ENCODE data around the gene TOLLIP.
A peak's percentile ranks its signal among the peaks of the same experiment; 100 is the strongest.
"Not testable (repeated sequence)": the region's sequence is repeated elsewhere in the genome, so short reads cannot be mapped to it uniquely, and the experiment has no call there.

TOLLIP gene
- total RNA-seq: 17.8 to 20.1 reads per million in 2 donors

- peak; percentile 94 to 99 (median 96) for DNase-seq
Measured at GRCh38 chr11:1309498-1310317, at the start of gene TOLLIP. TOLLIP (minus strand) TSS chr11:1309632; CDS start chr11:1309498, 134 bp downstream.

- not testable (repeated sequence) for DNase-seq
Measured at GRCh38 chr11:1358931-1359330, 49.5 kb upstream of the TOLLIP start.

GRCh38 chr11:1358286-1358685, 48.9 kb upstream of the TOLLIP start:
- DNase-seq: no peak

DNA sequence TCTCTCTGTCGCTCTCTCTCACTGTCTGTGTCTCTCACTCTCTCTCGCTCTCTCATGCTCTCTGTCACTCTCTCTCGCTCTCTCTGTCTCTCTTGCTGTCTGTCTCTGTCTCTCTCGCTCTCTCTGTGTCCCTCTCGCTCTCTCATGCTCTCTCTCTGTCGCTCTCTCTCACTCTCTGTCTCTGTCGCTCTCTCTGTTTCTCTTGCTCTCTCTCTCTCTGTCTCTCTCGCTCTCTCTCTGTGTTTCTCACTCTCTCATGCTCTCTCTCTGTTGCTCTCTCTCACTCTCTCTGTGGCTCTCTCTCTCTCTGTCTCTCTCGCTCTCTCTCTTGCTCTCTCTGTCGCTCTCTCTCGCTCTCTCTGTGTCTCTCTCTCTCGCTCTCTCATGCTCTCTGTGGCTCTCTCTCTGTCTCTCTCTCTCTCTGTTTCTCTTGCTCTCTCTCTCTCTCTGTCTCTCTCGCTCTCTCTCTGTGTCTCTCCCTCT, 47.1 kb upstream of the TOLLIP start:
- DNase-seq: no peak

DNA sequence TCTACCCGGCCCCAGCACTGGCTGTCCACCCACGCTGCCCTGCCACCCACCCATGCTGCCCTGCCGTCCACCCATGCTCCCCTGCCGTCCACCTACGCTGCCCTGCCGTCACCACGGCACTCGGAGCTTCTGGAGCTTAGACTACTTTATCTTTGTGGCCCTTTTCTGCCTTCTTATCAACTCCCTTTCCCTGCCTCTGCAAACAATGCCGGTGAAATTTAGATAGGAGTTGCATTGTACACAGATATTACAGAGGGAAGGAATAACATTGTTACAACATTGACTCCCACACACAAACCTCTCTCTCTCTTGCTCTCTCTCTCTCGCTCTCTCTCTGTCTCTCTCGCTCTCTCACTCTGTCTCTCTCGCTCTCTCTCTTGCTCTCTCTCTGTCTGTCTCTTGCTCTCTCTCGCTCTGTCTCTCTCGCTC, 46.6 kb upstream of the TOLLIP start:
- DNase-seq: no peak

DNA sequence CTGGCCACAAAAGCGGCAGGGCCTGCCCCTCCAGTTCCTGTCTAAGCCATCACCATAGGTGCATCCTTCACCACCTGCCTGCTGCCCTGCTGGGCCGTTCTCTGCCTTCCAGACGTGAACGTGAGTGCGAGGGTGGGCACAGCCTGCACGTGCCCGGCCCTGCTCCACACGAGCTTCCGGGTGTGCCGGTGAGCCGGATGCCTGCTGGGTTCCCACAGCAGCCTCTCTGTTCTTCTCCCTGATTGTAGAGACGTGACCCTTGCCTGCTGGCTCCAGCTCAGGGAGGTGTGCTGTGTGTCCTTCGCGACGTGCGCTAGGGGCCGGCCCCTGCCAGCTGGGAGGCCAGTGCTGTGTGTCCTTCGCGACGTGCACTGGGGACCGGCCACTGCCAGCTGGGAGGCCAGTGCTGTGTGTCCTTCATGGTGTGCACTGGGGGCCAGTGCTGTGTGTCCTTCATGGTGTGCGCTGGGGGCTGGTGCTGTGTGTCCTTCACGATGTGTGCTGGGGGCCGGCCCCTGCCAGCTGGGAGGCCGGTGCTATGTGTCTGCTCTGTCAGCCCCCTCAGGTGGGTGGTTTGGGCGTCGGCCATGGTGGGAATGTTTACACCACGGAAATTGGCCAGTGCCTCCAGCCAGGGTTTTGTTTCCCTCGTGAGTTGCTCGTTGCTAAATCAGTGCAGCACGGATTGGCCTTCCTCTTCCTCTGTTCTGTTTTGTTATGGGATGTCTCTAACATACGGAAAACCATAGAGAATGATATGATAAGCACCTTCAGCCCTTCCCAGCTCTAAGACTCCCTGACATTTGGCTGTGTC, 44.9 kb upstream of the TOLLIP start:
- no peak for DNase-seq

DNA sequence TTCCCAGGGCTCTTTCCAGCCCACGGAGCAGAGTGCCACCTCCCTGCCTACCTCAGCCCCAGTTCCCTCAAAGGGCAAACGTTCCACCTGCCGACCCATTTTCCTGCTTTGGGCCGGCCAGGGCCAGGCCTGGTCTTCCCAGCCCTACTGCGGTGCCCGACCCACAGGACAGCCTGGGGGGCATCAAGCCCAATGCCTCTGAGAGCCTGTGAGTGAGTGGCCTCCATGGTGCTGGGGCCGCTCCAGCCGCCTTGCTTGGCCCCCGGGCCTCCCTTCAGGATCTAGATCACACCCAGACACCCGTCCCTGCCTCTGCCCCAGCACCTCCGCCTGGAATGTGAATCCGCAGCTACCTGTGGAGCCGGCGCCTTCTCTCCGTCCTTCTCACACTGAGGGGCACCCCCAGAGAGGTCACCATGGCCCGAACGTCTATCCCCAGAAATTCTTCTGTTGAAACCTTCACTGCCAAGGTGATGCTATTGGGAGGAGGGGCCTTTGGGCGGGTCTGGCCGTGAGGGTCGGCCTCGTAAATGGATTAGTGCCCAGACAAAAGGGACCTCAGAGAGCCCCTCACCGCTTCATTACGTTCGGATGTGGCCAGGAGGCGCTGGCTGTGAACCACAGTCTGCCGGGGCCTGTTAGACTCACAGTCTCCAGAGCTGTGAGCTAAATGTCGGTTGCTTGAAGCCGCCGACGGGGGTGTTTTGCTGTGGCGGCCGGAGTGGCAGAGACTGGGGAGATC, 44.1 kb upstream of the TOLLIP start:
- DNase-seq: no peak

DNA sequence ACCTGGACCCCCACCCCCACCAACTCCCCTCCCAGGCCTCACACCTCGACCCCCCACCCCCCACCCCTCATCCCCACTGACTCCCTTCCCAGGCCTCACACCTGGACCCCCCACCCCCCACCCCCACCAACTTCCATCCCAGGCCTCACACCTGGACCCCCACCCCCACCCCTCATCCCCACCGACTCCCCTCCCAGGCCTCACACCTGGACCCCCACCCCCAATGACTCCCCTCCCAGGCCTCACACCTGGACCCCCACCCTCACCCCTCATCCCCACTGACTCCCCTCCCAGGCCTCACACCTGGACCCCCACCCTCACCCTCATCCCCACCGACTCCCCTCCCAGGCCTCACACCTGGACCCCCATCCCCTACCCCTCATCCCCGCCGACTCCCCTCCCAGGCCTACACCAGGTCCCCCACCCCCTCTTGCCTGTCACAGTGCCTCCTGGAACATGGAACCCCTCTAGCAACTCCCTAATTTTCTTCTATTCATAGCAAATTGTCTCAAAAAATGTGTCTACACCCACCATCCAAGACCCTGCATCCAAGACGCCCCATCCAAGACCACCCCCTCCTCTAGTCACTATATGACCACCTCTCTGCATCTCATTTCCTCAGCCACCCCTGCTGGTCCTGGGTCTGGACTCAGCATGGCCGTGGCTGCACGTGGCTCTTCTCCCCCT, 43.4 kb upstream of the TOLLIP start:
- DNase-seq: no peak

- DNase-seq: no peak
Measured at GRCh38 chr11:1351278-1351937, 42.0 kb upstream of the TOLLIP start.

- DNase-seq: no peak
Measured at GRCh38 chr11:1350086-1350725, 40.8 kb upstream of the TOLLIP start.

DNA sequence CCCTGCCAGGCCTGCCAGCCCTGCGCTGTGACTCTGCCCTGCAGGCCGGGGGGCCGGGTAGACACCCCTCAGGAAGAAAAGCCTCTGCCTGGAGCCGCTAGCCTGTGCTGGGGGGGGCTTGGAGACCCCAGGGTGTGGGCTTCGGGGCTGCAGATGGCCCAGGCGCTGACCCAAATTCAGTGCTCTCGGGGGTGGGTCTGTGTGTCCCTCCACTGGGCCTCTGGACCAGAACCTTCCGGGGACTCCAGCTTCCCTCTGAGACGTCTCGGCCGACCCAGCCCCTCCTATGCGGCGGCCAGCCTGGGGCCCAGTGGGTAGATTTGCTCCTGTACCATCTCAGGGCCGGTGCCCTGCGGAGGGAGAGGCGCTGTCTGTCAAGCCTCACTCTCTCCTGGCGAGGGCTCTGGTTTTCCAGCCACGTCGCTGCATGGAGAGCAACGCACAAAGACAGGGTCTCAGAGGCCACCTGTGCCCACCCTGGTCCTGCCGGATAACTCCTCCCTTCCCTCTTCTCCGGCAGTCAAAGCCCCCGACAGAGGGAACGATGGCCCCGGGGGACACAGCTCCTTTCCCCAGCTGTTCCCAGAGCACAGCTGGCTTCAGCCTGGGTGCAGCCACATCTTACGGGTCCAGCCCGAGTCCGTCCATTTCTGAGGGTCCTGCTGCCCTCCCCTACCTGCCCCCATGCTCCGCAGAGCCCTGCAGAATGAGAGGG, 40.1 kb upstream of the TOLLIP start:
- no peak for DNase-seq

DNA sequence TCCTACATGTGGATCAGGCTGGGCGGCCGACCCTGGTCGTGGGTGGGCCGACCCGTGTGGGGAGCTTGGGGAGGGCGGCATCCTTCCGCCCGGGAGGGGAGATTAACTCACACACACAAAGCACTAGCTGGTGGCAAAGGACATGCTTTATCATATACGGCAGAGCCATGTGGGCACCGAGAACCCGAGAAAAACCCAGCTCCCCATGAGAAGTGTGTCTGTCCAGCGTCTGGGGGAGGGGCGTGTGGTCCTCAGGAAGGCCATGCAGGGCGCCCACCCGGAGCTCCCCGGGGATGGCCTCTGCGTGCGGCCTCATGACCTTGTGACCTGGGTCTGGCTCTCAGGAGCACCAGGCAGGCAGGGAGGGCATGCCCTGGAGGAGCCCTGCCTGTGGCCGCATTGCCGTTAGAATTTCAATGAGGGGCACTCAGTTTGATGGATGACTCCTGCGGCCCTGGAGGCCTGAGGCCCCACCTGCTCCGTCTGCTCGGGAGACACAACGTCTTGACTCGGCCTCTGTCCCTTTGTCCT, 39.4 kb upstream of the TOLLIP start:
- no peak for DNase-seq

DNA sequence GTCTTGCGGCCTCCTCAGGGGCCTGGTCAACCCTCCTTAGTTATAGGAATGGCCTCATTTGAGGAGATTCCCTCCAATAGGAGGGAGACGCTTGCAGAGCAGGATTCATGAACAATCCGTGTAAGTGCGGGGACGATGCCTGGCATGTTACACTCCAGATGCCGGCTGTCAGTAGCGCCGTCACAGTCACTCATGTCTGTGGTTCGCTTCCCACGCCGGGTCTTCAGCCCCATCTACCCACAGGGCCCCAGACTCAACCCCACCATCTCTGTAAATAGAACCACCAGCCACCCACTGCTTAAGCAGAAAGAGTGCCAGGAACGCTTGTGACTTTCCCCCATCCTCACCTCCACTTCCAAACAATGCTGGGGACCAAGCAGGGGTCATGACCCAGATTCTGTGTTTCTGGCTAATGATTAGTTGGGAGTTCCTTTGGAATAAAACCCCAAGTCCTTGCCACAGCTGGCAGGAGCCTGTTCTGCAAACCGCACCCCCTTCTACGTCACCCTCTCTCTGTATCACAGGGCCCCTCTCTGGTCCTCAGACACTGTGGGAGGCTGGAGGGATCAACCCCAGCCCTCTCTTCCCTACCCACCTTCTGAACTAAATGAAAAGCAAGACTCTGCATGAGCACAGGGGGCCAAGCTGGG, 38.8 kb upstream of the TOLLIP start:
- no peak for DNase-seq

DNA sequence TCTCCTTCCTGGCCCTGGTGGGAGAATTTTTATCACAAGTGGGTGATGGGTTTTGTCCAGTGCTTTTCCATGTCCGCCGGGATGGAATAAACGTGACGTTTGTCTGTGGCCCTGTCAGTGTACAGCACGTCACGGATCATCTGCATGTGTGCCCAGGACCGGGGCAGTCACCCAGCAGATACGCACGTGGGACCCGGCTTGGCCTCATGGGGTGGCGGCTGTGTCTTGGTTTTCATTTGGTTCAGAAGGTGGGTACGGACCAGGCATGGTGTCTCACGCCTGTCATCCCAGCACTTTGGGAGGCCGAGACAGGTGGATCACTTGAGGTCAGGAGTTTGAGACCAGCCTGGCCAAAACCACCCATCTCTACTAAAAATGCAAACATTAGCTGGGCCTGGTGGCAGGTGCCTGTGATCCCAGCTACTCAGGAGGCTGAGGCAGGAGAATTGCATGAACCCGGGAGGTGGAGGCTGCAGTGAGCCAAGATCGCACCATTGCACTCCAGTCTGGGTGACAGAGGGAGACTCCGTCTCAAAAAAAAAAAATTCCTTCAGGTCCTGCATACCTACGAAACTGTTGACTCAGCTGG, 38.1 kb upstream of the TOLLIP start:
- DNase-seq: not testable (repeated sequence)

DNA sequence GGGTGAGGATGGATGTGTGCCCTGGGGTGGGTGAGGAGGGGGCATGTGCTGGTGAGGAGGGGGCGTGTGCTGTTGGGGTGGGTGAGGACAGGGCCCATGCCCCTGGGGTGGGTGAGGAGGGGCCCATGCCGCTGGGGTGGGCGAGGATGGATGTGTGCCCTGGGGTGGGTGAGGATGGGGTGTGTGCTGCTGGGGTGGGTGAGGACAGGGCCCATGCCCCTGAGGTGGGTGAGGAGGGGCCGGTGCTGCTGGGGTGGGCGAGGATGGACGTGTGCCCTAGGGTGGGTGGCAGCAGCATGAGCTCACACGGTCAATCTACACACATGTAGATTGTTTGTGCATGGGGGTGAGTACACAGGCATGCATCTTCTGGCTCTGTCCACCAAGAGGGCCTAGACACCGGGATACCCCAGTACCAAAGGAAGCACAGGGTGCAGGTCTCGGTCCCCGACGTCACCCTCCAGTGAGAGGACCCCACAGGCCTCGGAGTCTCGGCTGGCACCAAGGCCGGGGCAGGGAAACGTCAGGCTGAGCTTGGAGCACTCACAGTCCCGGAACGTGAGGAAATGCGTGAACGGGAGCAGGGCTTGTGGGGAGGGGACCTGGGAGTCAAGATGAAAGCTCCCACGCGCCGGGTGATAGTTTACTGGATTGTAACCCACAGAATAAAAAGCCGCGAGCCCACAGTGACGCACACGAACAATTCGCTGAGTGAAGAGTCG, 37.4 kb upstream of the TOLLIP start:
- no peak for DNase-seq

GRCh38 chr11:1345737-1346513, 36.5 kb upstream of the TOLLIP start:
- DNase-seq: peak in 1 of 5 experiments; percentile 45

DNA sequence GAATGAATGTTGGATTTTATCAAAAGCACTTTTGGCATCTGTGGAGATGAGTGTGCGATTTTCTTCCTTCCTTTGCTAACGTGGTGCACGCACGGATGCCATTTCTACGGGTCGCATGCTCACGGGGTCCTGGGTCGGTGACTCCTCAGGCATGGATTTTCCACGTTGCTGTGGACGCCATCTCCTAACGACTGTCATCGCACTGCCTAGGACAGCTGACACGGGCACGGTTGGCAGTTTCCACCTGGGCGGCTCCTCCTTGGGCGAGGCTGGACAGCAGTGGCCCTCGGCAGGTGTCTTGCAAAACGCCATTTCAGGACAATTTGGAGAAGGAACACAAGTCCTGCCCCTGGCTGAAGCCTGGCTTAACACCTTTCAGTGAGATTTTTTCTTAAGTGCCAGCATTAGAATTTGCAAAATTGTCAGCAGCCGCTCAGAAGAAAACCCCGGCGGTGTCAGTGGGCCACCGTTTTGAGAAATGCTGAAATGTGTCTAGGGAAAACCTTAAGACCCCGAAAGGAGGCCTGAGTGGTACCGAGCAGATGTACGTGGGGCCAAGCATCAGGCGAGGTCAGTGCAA, 34.7 kb upstream of the TOLLIP start:
- no peak for DNase-seq

All from T-helper 2 cell (primary cell).